Measurements from ENCODE around the gene OSBPL9.

DNA sequence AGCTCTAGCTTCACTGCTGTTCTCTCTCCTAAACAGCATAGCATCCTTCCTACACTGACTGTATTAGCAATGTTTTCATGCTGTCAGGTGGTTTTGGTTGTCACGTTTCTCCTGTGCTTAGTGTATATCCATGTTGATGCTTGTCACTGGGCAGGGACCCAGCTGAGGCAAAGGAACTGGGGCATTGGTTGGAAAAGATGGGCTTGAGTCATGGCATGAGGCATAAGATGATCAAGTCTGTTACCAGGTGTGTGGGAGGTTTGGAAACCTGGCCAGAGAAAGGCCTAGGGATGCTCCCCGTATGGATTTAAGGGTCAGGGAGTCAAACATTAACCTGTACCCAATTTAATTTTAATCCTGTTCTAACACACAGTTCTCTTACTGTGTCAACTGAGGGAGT, 69.6 kb downstream of the OSBPL9 start:
- TF ChIP-seq ELF4 (IDR thresholded peaks at IDR 0.05), result no peak
- no peak for TF ChIP-seq L3MBTL2 (conservative IDR thresholded peaks at IDR 0.05)
- no peak for TF ChIP-seq FOXM1 (IDR thresholded peaks at IDR 0.05; ENCODE audit: borderline replicate concordance)
- TF ChIP-seq NFRKB (IDR thresholded peaks at IDR 0.05), result no peak
- no peak for TF ChIP-seq SUZ12 (IDR thresholded peaks at IDR 0.05)
- no peak for TF ChIP-seq BHLHE40 (IDR thresholded peaks at IDR 0.05; ENCODE audit: borderline replicate concordance)
- no peak for TF ChIP-seq SP1 (IDR thresholded peaks at IDR 0.05)
- TF ChIP-seq ZNF384 (IDR thresholded peaks at IDR 0.05), result no peak
- TF ChIP-seq LEF1 (IDR thresholded peaks at IDR 0.05; ENCODE audit: borderline replicate concordance), result no peak
- TF ChIP-seq, protein P1, sequence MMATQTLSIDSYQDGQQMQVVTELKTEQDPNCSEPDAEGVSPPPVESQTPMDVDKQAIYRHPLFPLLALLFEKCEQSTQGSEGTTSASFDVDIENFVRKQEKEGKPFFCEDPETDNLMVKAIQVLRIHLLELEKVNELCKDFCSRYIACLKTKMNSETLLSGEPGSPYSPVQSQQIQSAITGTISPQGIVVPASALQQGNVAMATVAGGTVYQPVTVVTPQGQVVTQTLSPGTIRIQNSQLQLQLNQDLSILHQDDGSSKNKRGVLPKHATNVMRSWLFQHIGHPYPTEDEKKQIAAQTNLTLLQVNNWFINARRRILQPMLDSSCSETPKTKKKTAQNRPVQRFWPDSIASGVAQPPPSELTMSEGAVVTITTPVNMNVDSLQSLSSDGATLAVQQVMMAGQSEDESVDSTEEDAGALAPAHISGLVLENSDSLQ (IDR thresholded peaks at IDR 0.05), result no peak
